HEK293 (cell line): ENCODE measurements around the gene TMEM170A.

Experiments
- IKZF3 ChIP-seq: fragments of 450-650 bp; IDR thresholded peaks from 2 replicates; pipeline ENCODE4 v1.5.0; 2018; ENCODE audit warnings: missing biosample characterization, mild to moderate bottlenecking, missing genetic modification characterization, moderate library complexity
- KLF1 ChIP-seq: fragments of 450-650 bp; formaldehyde crosslinking; IDR thresholded peaks from 2 replicates; pipeline ENCODE4 v1.5.1; 2016; ENCODE audit warnings: missing biosample characterization, missing genetic modification characterization
- KLF16 ChIP-seq: fragments of 450-650 bp; formaldehyde crosslinking; IDR thresholded peaks from 2 replicates; pipeline ENCODE4 v1.5.1; 2017; ENCODE audit warnings: missing biosample characterization, missing genetic modification characterization
- REPIN1 ChIP-seq: fragments of 450-650 bp; formaldehyde crosslinking; IDR thresholded peaks from 2 replicates; pipeline ENCODE4 v1.5.1; 2017; ENCODE audit warnings: missing biosample characterization, missing genetic modification characterization, low read depth
- SCRT1 ChIP-seq: fragments of 450-650 bp; formaldehyde crosslinking; IDR thresholded peaks from 2 replicates; pipeline ENCODE4 v1.5.1; 2016; ENCODE audit warnings: missing biosample characterization, missing genetic modification characterization, borderline replicate concordance
- SCRT2 ChIP-seq: fragments of 450-650 bp; formaldehyde crosslinking; IDR thresholded peaks from 2 replicates; pipeline ENCODE4 v1.5.1; 2016; ENCODE audit warnings: missing biosample characterization, missing genetic modification characterization
- SETDB1 ChIP-seq: IDR thresholded peaks from one replicate; pipeline ENCODE4 v1.6.1; 2017; ENCODE audit warnings: mild to moderate bottlenecking, low read length, moderate library complexity, mixed read lengths; ENCODE audit not compliant: insufficient read length
- TCF7L2 ChIP-seq: IDR thresholded peaks from 2 replicates; pipeline ENCODE4 v1.6.1; 2011; ENCODE audit warnings: low read depth, mild to moderate bottlenecking, inconsistent platforms, low read length, moderate library complexity, borderline replicate concordance
- ZBTB17 ChIP-seq: fragments of 450-650 bp; formaldehyde crosslinking; IDR thresholded peaks from 2 replicates; pipeline ENCODE4 v1.5.1; 2016; ENCODE audit warnings: missing biosample characterization, missing genetic modification characterization
- ZNF184 ChIP-seq: fragments of 450-650 bp; IDR thresholded peaks from 2 replicates; pipeline ENCODE4 v1.5.1; 2018; ENCODE audit warnings: missing biosample characterization, mild to moderate bottlenecking, missing genetic modification characterization
- ZNF248 ChIP-seq: fragments of 450-650 bp; formaldehyde crosslinking; IDR thresholded peaks from 2 replicates; pipeline ENCODE4 v1.5.1; 2017; ENCODE audit warnings: missing biosample characterization, missing genetic modification characterization
- ZNF274 ChIP-seq, 2 experiments: fragments of 200-500 bp in 1 of 2; fragments of 450-650 bp in 1 of 2; sonication (Bioruptor generic) in 1 of 2; formaldehyde crosslinking in 1 of 2; IDR thresholded peaks; 2 replicates each; pipeline versions ENCODE4 v1.5.1 to v1.6.1; 2014 to 2016; ENCODE audit warnings: borderline replicate concordance in 1 of 2, inconsistent platforms in 1 of 2, low read length in 1 of 2, missing biosample characterization in 1 of 2, missing genetic modification characterization in 1 of 2
- ZNF302 ChIP-seq: fragments of 450-650 bp; formaldehyde crosslinking; IDR thresholded peaks from 2 replicates; pipeline ENCODE4 v1.5.1; 2016; ENCODE audit warnings: missing biosample characterization, missing genetic modification characterization, low read depth
- ZNF341 ChIP-seq: fragments of 450-650 bp; formaldehyde crosslinking; IDR thresholded peaks from 2 replicates; pipeline ENCODE4; 2016; ENCODE audit warnings: low read depth, missing biosample characterization, missing genetic modification characterization
- ZNF366 ChIP-seq: fragments of 450-650 bp; formaldehyde crosslinking; conservative IDR thresholded peaks from 2 replicates; pipeline ENCODE4 v1.5.1; 2016; ENCODE audit warnings: missing biosample characterization, missing genetic modification characterization
- ZNF423 ChIP-seq: fragments of 450-650 bp; formaldehyde crosslinking; IDR thresholded peaks from 2 replicates; pipeline ENCODE4 v1.5.1; 2016; ENCODE audit warnings: missing biosample characterization, missing genetic modification characterization
- ZNF433 ChIP-seq: fragments of 450-650 bp; formaldehyde crosslinking; IDR thresholded peaks from 2 replicates; pipeline ENCODE4 v1.5.1; 2016; ENCODE audit warnings: missing biosample characterization, missing genetic modification characterization, low read depth
- ZNF596 ChIP-seq: fragments of 450-650 bp; IDR thresholded peaks from 2 replicates; pipeline ENCODE4 v1.5.0; 2018; ENCODE audit warnings: missing biosample characterization, mild to moderate bottlenecking, missing genetic modification characterization, moderate library complexity
- ZNF600 ChIP-seq: fragments of 450-650 bp; formaldehyde crosslinking; IDR thresholded peaks from 2 replicates; pipeline ENCODE4 v1.5.1; 2016; ENCODE audit warnings: missing biosample characterization, missing genetic modification characterization
- ZNF654 ChIP-seq: fragments of 450-650 bp; formaldehyde crosslinking; IDR thresholded peaks from 2 replicates; pipeline ENCODE4 v1.5.1; 2016; ENCODE audit warnings: low read depth, missing biosample characterization, missing genetic modification characterization
- ZNF785 ChIP-seq: fragments of 450-650 bp; formaldehyde crosslinking; IDR thresholded peaks from 2 replicates; pipeline ENCODE4 v1.5.1; 2016; ENCODE audit warnings: missing biosample characterization, missing genetic modification characterization
- ZNF792 ChIP-seq: fragments of 450-650 bp; formaldehyde crosslinking; IDR thresholded peaks from 2 replicates; pipeline ENCODE4 v1.5.1; 2016; ENCODE audit warnings: missing biosample characterization, missing genetic modification characterization
- ZNF837 ChIP-seq: fragments of 450-650 bp; formaldehyde crosslinking; IDR thresholded peaks from 2 replicates; pipeline ENCODE4 v1.5.1; 2016; ENCODE audit warnings: missing biosample characterization, missing genetic modification characterization
- TF ChIP-seq, protein P1 (sequence below): fragments of 450-650 bp; formaldehyde crosslinking; IDR thresholded peaks from 2 replicates; pipeline ENCODE4 v1.5.1; 2016; ENCODE audit warnings: missing biosample characterization, missing genetic modification characterization
- TF ChIP-seq, protein P2 (sequence below): fragments of 450-650 bp; formaldehyde crosslinking; IDR thresholded peaks from 2 replicates; pipeline ENCODE4 v1.5.1; 2016; ENCODE audit warnings: missing biosample characterization, missing genetic modification characterization
- TF ChIP-seq, protein P3 (sequence below): fragments of 450-650 bp; formaldehyde crosslinking; IDR thresholded peaks from 2 replicates; pipeline ENCODE4 v1.5.1; 2016; ENCODE audit warnings: missing biosample characterization, missing genetic modification characterization
- TF ChIP-seq, protein P4 (sequence below): fragments of 450-650 bp; formaldehyde crosslinking; IDR thresholded peaks from 2 replicates; pipeline ENCODE4 v1.5.1; 2016; ENCODE audit warnings: missing biosample characterization, missing genetic modification characterization
- TF ChIP-seq, protein P5 (sequence below): fragments of 450-650 bp; formaldehyde crosslinking; optimal IDR thresholded peaks from 2 replicates; pipeline ENCODE3; 2016; ENCODE audit warnings: missing biosample characterization, mild to moderate bottlenecking, missing genetic modification characterization
- TF ChIP-seq, protein P6 (sequence below): fragments of 450-650 bp; formaldehyde crosslinking; IDR thresholded peaks from 2 replicates; pipeline ENCODE4 v1.5.1; 2017; ENCODE audit warnings: missing biosample characterization, missing genetic modification characterization

Gene TMEM170A

DNA sequence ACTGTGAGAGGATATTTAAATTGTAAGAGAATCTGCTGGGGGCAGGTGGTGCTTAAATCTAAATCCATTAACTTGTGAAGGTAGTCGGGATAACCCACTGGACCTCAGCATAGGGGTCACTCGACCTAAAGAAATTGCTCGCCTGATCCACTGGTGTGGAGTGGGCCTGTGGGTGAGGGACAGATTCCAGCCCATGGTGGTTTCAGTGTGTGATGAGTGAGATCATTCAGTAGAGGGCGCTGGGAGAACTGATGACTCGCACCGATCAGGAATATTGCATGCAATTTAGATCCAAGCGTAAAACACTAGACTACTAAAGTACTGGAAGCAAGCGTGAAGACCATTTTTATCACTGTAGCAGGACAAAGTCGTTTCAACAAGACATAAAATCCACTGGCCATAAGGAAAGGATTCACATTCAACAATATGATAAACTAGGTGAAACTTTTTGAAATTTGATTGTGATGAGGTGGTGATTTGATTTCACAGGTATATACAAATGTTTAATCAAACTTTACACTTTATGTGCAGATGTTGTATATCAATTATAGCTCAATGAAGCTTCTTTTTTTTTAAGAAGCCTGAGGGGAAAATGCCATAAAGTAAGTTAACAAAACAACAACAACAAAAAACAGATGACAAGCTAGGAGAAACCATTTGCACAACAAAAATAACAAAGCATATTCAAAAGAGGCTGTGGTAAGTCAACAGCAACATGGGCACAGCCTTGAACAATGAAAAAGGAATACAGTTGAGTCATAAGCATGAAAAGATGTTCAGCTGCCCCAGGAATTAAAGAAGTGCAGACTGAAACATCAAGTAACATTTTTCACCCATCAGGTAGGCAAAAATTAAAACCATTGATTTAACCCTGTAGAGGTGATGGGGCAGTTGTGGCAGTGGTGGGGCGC, 7.5 kb upstream of the TMEM170A start (continued):
- TF ChIP-seq, protein P1, sequence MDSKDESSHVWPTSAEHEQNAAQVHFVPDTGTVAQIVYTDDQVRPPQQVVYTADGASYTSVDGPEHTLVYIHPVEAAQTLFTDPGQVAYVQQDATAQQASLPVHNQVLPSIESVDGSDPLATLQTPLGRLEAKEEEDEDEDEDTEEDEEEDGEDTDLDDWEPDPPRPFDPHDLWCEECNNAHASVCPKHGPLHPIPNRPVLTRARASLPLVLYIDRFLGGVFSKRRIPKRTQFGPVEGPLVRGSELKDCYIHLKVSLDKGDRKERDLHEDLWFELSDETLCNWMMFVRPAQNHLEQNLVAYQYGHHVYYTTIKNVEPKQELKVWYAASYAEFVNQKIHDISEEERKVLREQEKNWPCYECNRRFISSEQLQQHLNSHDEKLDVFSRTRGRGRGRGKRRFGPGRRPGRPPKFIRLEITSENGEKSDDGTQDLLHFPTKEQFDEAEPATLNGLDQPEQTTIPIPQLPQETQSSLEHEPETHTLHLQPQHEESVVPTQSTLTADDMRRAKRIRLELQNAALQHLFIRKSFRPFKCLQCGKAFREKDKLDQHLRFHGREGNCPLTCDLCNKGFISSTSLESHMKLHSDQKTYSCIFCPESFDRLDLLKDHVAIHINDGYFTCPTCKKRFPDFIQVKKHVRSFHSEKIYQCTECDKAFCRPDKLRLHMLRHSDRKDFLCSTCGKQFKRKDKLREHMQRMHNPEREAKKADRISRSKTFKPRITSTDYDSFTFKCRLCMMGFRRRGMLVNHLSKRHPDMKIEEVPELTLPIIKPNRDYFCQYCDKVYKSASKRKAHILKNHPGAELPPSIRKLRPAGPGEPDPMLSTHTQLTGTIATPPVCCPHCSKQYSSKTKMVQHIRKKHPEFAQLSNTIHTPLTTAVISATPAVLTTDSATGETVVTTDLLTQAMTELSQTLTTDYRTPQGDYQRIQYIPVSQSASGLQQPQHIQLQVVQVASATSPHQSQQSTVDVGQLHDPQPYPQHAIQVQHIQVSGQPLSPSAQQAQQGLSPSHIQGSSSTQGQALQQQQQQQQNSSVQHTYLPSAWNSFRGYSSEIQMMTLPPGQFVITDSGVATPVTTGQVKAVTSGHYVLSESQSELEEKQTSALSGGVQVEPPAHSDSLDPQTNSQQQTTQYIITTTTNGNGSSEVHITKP: peak; percentile 62
- TF ChIP-seq, protein P2, sequence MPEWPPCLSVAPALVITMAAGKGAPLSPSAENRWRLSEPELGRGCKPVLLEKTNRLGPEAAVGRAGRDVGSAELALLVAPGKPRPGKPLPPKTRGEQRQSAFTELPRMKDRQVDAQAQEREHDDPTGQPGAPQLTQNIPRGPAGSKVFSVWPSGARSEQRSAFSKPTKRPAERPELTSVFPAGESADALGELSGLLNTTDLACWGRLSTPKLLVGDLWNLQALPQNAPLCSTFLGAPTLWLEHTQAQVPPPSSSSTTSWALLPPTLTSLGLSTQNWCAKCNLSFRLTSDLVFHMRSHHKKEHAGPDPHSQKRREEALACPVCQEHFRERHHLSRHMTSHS (tag by site-specific recombination): no peak
- TF ChIP-seq ZNF792 (tag by site-specific recombination) (no peak), ZNF600 (tag by site-specific recombination) (peak; percentile 49; the same call in 1 of the 2 replicates), ZNF274 (IDR thresholded peaks at IDR 0.05; ENCODE audit: low read length) (no peak), ZNF274 (tag by site-specific recombination; IDR thresholded peaks at IDR 0.05; ENCODE audit: borderline replicate concordance) (no peak), ZNF837 (tag by site-specific recombination) (no peak), SCRT2 (tag by site-specific recombination) (no peak), REPIN1 (tag by site-specific recombination) (no peak), IKZF3 (tag by site-specific recombination) (0 out of 2 replicates have a peak, but pooled peaks have one; percentile 15), ZBTB17 (tag by site-specific recombination) (peak; percentile 35; the same call in 1 of the 2 replicates), KLF1 (tag by site-specific recombination) (no peak), ZNF302 (no peak), SCRT1 (tag by site-specific recombination) (no peak), ZNF366 (tag by site-specific recombination) (no peak), ZNF785 (tag by site-specific recombination) (no peak), ZNF423 (tag by site-specific recombination) (no peak), ZNF433 (tag by site-specific recombination) (no peak), TCF7L2 (no peak), ZNF654 (peak; percentile 75), ZNF248 (tag by site-specific recombination) (no peak), ZNF184 (tag by site-specific recombination) (no peak), KLF16 (tag by site-specific recombination) (no peak), SETDB1 (no peak), ZNF341 (tag by site-specific recombination) (no peak), ZNF596 (tag by site-specific recombination) (no peak)
- TF ChIP-seq, protein P3, sequence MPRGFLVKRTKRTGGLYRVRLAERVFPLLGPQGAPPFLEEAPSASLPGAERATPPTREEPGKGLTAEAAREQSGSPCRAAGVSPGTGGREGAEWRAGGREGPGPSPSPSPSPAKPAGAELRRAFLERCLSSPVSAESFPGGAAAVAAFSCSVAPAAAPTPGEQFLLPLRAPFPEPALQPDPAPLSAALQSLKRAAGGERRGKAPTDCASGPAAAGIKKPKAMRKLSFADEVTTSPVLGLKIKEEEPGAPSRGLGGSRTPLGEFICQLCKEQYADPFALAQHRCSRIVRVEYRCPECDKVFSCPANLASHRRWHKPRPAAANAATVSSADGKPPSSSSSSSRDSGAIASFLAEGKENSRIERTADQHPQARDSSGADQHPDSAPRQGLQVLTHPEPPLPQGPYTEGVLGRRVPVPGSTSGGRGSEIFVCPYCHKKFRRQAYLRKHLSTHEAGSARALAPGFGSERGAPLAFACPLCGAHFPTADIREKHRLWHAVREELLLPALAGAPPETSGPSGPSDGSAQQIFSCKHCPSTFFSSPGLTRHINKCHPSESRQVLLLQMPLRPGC (tag by site-specific recombination): no peak
- TF ChIP-seq, protein P4, sequence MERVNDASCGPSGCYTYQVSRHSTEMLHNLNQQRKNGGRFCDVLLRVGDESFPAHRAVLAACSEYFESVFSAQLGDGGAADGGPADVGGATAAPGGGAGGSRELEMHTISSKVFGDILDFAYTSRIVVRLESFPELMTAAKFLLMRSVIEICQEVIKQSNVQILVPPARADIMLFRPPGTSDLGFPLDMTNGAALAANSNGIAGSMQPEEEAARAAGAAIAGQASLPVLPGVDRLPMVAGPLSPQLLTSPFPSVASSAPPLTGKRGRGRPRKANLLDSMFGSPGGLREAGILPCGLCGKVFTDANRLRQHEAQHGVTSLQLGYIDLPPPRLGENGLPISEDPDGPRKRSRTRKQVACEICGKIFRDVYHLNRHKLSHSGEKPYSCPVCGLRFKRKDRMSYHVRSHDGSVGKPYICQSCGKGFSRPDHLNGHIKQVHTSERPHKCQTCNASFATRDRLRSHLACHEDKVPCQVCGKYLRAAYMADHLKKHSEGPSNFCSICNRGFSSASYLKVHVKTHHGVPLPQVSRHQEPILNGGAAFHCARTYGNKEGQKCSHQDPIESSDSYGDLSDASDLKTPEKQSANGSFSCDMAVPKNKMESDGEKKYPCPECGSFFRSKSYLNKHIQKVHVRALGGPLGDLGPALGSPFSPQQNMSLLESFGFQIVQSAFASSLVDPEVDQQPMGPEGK (tag by site-specific recombination): no peak
- TF ChIP-seq, protein P5, sequence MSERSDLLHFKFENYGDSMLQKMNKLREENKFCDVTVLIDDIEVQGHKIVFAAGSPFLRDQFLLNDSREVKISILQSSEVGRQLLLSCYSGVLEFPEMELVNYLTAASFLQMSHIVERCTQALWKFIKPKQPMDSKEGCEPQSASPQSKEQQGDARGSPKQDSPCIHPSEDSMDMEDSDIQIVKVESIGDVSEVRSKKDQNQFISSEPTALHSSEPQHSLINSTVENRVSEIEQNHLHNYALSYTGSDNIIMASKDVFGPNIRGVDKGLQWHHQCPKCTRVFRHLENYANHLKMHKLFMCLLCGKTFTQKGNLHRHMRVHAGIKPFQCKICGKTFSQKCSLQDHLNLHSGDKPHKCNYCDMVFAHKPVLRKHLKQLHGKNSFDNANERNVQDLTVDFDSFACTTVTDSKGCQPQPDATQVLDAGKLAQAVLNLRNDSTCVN (tag by site-specific recombination): no peak
- TF ChIP-seq, protein P6, sequence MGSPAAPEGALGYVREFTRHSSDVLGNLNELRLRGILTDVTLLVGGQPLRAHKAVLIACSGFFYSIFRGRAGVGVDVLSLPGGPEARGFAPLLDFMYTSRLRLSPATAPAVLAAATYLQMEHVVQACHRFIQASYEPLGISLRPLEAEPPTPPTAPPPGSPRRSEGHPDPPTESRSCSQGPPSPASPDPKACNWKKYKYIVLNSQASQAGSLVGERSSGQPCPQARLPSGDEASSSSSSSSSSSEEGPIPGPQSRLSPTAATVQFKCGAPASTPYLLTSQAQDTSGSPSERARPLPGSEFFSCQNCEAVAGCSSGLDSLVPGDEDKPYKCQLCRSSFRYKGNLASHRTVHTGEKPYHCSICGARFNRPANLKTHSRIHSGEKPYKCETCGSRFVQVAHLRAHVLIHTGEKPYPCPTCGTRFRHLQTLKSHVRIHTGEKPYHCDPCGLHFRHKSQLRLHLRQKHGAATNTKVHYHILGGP (tag by site-specific recombination): no peak
